HCT116 (cell line): ENCODE measurements around the gene ANKRD7. TPM values are rescaled to one million over a fixed set of nuclear protein-coding genes. Genes with fewer than 3 reads are reported as not detected.

ENCODE experiments used
- ATAC-seq: fragments of 200-7000 bp; cut with Tn5 transposase; 2 replicates; pipeline ENCODE4 v1.9.1; 2020; ENCODE audit warnings: mild to moderate bottlenecking, moderate library complexity
- BruUV-seq: library from RNA; stranded (reverse); fragments of 400-500 nt; replicated peaks from 2 replicates; lab custom pipeline; 2021; lab: Mats Ljungman, UMichigan
- CTCF ChIA-PET: fragments of 300-600 bp; sonication (Branson Sonifier 250); formaldehyde crosslinking; loops from one replicate; lab custom pipeline; 2021; ENCODE audit warnings: antibody characterized with exemption; lab: Charles Lee
- POLR2A ChIA-PET: fragments of 300-600, 350-600 bp; sonication (Branson Sonifier 250); formaldehyde crosslinking; loops from one replicate; lab custom pipeline; 2021; ENCODE audit warnings: antibody characterized with exemption; lab: Charles Lee
- RAD21 ChIA-PET, 2 experiments: fragments of 300-600 bp; sonication (Branson Sonifier 250); formaldehyde crosslinking; loops; one replicate each; lab custom pipeline; 2023; ENCODE audit warnings: low total read pairs in 2 of 2; ENCODE audit not compliant: uncharacterized antibody in 2 of 2, unreplicated experiment in 2 of 2, low non-redundant PET in 1 of 2; lab: Charles Lee
- DNase-seq: peaks from one replicate; pipeline ENCODE4 v3.0.0-alpha.2; 2010; ENCODE audit warnings: low read depth, low spot score
- H2AFZ ChIP-seq: fragments of 200-600 bp; shearing (Covaris generic), sonication (generic); 2 replicates; pipeline ENCODE4 v1.6.1; 2017; ENCODE audit warnings: low read depth, mixed run types, mixed read lengths, antibody characterized with exemption, low read length; ENCODE audit not compliant: poor library complexity, severe bottlenecking
- H3K27ac ChIP-seq: 2 replicates; pipeline ENCODE4 v1.5.1; 2012; ENCODE audit warnings: low read depth, low read length
- H3K27me3 ChIP-seq: fragments of 200-600 bp; sonication (generic); 2 replicates; pipeline ENCODE4 v1.6.1; 2016; ENCODE audit warnings: mixed run types, low read length, mixed read lengths; ENCODE audit not compliant: insufficient read depth
- H3K36me3 ChIP-seq, 2 experiments: fragments of 200-500 bp in 1 of 2; fragments of 200-600 bp in 1 of 2; sonication (Bioruptor generic) in 1 of 2; sonication (generic) in 1 of 2; 2 replicates each; pipeline versions ENCODE4 v1.5.1 to v1.6.1; 2014 to 2016; ENCODE audit warnings: low read length in 2 of 2, inconsistent platforms in 1 of 2, mixed read lengths in 1 of 2, mixed run types in 1 of 2; ENCODE audit not compliant: insufficient read depth in 2 of 2, control insufficient read depth in 1 of 2
- H3K4me1 ChIP-seq, 2 experiments: fragments of 200-600 bp in 1 of 2; sonication (generic) in 1 of 2; 2 replicates each; pipeline versions ENCODE4 v1.5.1 to v1.6.1; 2012 to 2017; ENCODE audit warnings: low read length in 2 of 2, inconsistent platforms in 1 of 2, mild to moderate bottlenecking in 1 of 2, mixed read lengths in 1 of 2, mixed run types in 1 of 2, moderate library complexity in 1 of 2; ENCODE audit not compliant: insufficient read depth in 2 of 2, control insufficient read depth in 1 of 2
- H3K4me2 ChIP-seq: fragments of 200-600 bp; sonication (generic); 2 replicates; pipeline ENCODE4 v1.6.1; 2017; ENCODE audit warnings: mixed run types, low read length, mixed read lengths
- H3K4me3 ChIP-seq, 2 experiments: fragments of 200-600 bp in 1 of 2; sonication (generic) in 1 of 2; replicated peaks in 1 of 2; 2 replicates each; pipeline ENCODE4 v1.5.1; 2011 to 2016; ENCODE audit warnings: low read length in 2 of 2, control low read depth in 1 of 2, low read depth in 1 of 2, mild to moderate bottlenecking in 1 of 2, mixed read lengths in 1 of 2, mixed run types in 1 of 2
- H3K79me2 ChIP-seq: fragments of 200-600 bp; sonication (generic); 2 replicates; pipeline ENCODE4 v1.6.1; 2017; ENCODE audit warnings: mild to moderate bottlenecking, mixed run types, low read length, moderate library complexity, mixed read lengths; ENCODE audit not compliant: insufficient read depth
- H3K9ac ChIP-seq: fragments of 200-600 bp; sonication (generic); 2 replicates; pipeline ENCODE4 v1.6.1; 2016; ENCODE audit warnings: low read length, mixed read lengths
- H3K9me2 ChIP-seq: fragments of 200-600 bp; sonication (generic), shearing (Covaris generic); 2 replicates; pipeline ENCODE4 v1.6.1; 2017; ENCODE audit warnings: mixed run types, mild to moderate bottlenecking, moderate library complexity; ENCODE audit not compliant: insufficient read depth
- H3K9me3 ChIP-seq, 2 experiments: fragments of 200-500 bp in 1 of 2; fragments of 200-600 bp in 1 of 2; sonication (Bioruptor generic) in 1 of 2; sonication (generic) in 1 of 2; 2 replicates each; pipeline ENCODE4 v1.6.1; 2014 to 2017; ENCODE audit warnings: low read length in 2 of 2, mixed read lengths in 2 of 2, inconsistent platforms in 1 of 2, low read depth in 1 of 2, mild to moderate bottlenecking in 1 of 2, mixed run types in 1 of 2, moderate library complexity in 1 of 2; ENCODE audit not compliant: control insufficient read depth in 1 of 2, insufficient read depth in 1 of 2
- H4K20me1 ChIP-seq: fragments of 200-600 bp; sonication (generic), shearing (Covaris generic); 2 replicates; pipeline ENCODE4 v1.6.1; 2017; ENCODE audit warnings: mixed run types, mild to moderate bottlenecking, moderate library complexity; ENCODE audit not compliant: insufficient read depth
- CTCF ChIP-seq, 3 experiments: fragments of 200-600 bp in 1 of 3; sonication (generic) in 1 of 3; IDR thresholded peaks in 2 of 3; conservative IDR thresholded peaks in 1 of 3; 2 replicates each; pipeline ENCODE4 v1.5.1; 2012 to 2017; ENCODE audit warnings: low read depth in 2 of 3, low read length in 2 of 3, antibody characterized with exemption in 1 of 3, borderline replicate concordance in 1 of 3, control low read depth in 1 of 3, mild to moderate bottlenecking in 1 of 3, mixed read lengths in 1 of 3, mixed run types in 1 of 3, moderate library complexity in 1 of 3; ENCODE audit not compliant: insufficient read depth in 1 of 3
- ELF1 ChIP-seq: IDR thresholded peaks from 2 replicates; pipeline ENCODE4 v1.6.1; 2012; ENCODE audit warnings: low read depth, borderline replicate concordance
- POLR2A ChIP-seq: IDR thresholded peaks from 2 replicates; pipeline ENCODE4 v1.7.0; 2011; ENCODE audit warnings: borderline replicate concordance; ENCODE audit not compliant: insufficient read depth, insufficient read length; ENCODE audit errors: extremely low read depth
- RAD21 ChIP-seq: IDR thresholded peaks from 2 replicates; pipeline ENCODE4 v1.6.1; 2012; ENCODE audit warnings: low read depth, mild to moderate bottlenecking
- SIN3A ChIP-seq: IDR thresholded peaks from 2 replicates; pipeline ENCODE4 v1.6.1; 2012; ENCODE audit warnings: low read depth
- SP1 ChIP-seq: IDR thresholded peaks from 2 replicates; pipeline ENCODE4 v1.6.1; 2012; ENCODE audit warnings: low read depth
- TCF7L2 ChIP-seq: IDR thresholded peaks from 2 replicates; pipeline ENCODE4 v1.7.0; 2011; ENCODE audit warnings: borderline replicate concordance, inconsistent platforms; ENCODE audit not compliant: insufficient read depth, insufficient read length; ENCODE audit errors: extremely low read depth
- ZNF274 ChIP-seq: fragments of 200-500 bp; sonication (Bioruptor generic); IDR thresholded peaks from 2 replicates; pipeline ENCODE4 v1.6.1; 2014; ENCODE audit warnings: mild to moderate bottlenecking, low read depth, low read length, inconsistent platforms
- intact Hi-C: fragments of 100-400 bp; cut with micrococcal nuclease; formaldehyde crosslinking; loops from 2 replicates; pipeline ENCODE4 v1.10.0; 2022
- total RNA-seq: library from RNA; stranded (reverse); gene quantifications from one replicate; pipeline ENCODE4 v1.2.1, GENCODE V29; 2021; ENCODE audit not compliant: unreplicated experiment
- TF ChIP-seq, protein P1 (sequence below): IDR thresholded peaks from 2 replicates; pipeline ENCODE4 v1.6.1; 2012

The ANKRD7 gene
- total RNA-seq, 1 experiment from 2014 or later: not detected

DNA sequence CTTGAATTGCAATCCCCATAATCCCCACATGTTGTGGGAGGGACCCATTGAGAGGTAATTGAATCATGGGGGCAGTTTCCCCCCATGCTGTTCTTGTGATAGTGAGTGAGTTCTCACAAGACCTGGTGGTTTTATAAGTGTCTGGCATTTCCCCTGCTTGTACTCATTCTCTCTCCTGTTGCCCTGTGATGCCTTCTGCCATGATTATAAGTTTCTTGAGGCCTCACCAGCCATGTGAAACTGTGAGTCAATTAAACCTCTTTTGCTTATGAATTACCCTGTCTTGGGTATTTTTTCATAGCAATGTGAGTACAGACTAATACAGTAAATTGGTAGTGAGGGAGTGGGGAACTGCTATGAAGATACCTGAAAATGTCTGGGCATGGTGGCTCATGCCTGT lies 65.0 kb downstream of the ANKRD7 start:
- Histone ChIP-seq H3K9me2 (no peaks in the 10 kb centered on the region), H3K9ac (no peak overlapping the region), H3K27ac (no peak overlapping the region), H3K36me3 (no peaks in the 10 kb centered on the region), H3K79me2 (no peaks in the 10 kb centered on the region), H3K27me3 (no peaks in the 10 kb centered on the region)
- intact Hi-C loops: no loop called here
- no TSS peak for BruUV-seq
- POLR2A ChIA-PET: no interaction called here
- ATAC-seq (no peak), DNase-seq (no peak)
- RAD21 ChIA-PET: no interaction called here
- CTCF ChIA-PET: no interaction called here
- TF ChIP-seq POLR2A: no peak
- no peak for TF ChIP-seq ELF1
- no peak for TF ChIP-seq SIN3A
- TF ChIP-seq, protein P1, sequence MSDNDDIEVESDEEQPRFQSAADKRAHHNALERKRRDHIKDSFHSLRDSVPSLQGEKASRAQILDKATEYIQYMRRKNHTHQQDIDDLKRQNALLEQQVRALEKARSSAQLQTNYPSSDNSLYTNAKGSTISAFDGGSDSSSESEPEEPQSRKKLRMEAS: no peak
- no peak for TF ChIP-seq RAD21
- no peak for TF ChIP-seq TCF7L2
- no peak for TF ChIP-seq CTCF (IDR thresholded peaks at IDR 0.05 in 2 of 3, conservative IDR thresholded peaks at IDR 0.05 in 1 of 3; ENCODE audit: borderline replicate concordance in 1 of 3, insufficient read depth in 1 of 3, low read depth in 2 of 3, low read length in 2 of 3)
- no peak for TF ChIP-seq SP1
- no peak for TF ChIP-seq ZNF274
- TF ChIP-seq, all 23 proteins: peak for 0
- Histone ChIP-seq H4K20me1 (no peaks in the 10 kb centered on the region), H3K9me3 (0 out of 4 replicates have a peak, but pooled peaks cover 0 to 3% of the 10 kb centered on the region in 2 experiments), H2AFZ (no peak overlapping the region), H3K4me1 (no peaks in the 10 kb centered on the region), H3K4me2 (no peak overlapping the region), H3K4me3 (no peak overlapping the region)

Other genes starting within 250 kb of the ANKRD7 start
- 29.4 TPM for gene LSM8, start 40.5 kb upstream of the ANKRD7 start, total RNA-seq